Astrocyte (in vitro differentiated cells and primary cell): ENCODE results near the gene POLD3. TPM values are rescaled to one million over a fixed set of nuclear protein-coding genes. Genes with fewer than 3 reads are reported as not detected.

Experiments
- total RNA-seq: library from RNA; stranded (reverse); gene quantifications from 2 replicates; pipeline ENCODE4 v1.2.1, GENCODE V29; 2021

The POLD3 gene
- total RNA-seq, 1 donor from 2014 or later = 6.5 TPM

Other genes starting within 250 kb of the POLD3 start
- gene PGM2L1, start 194.1 kb upstream of the POLD3 start, total RNA-seq = 41.0 and 43.6 TPM in 2 replicates
- gene KCNE3, start 125.0 kb upstream of the POLD3 start, total RNA-seq = 0.31 and 0.59 TPM in 2 replicates
- 2.0 and 3.5 TPM in 2 replicates for gene LIPT2, start 98.9 kb upstream of the POLD3 start, total RNA-seq
- not detected in 2 replicates for gene CHRDL2, start 138.8 kb downstream of the POLD3 start, total RNA-seq
- gene RNF169, start 156.3 kb downstream of the POLD3 start, total RNA-seq = 9.8 and 10.7 TPM in 2 replicates